GM23338 (cell line): Measurements from ENCODE around the gene PPP1R7.

ENCODE experiments used
- CREB1 ChIP-seq: fragments of 250-450 bp; sonication (Bioruptor Pico); IDR thresholded peaks from 2 replicates; pipeline ENCODE4 v1.5.0; 2020; ENCODE audit warnings: low read depth, mild to moderate bottlenecking, moderate library complexity
- CTCF ChIP-seq, 2 experiments: fragments of 200-600 bp in 1 of 2; sonication (generic) in 1 of 2; conservative IDR thresholded peaks; 2 replicates each; pipeline versions ENCODE4 v1.5.1 to v1.6.1; 2016 to 2017; ENCODE audit warnings: antibody characterized with exemption in 2 of 2, low read depth in 2 of 2, mild to moderate bottlenecking in 2 of 2, moderate library complexity in 1 of 2
- ETS1 ChIP-seq: IDR thresholded peaks from 2 replicates; pipeline ENCODE4 v1.6.1; 2016; ENCODE audit warnings: antibody characterized with exemption
- EZH2 ChIP-seq: fragments of 200-600 bp; sonication (generic); IDR thresholded peaks from one replicate; pipeline ENCODE4 v1.8.0; 2017; ENCODE audit warnings: antibody characterized with exemption, mild to moderate bottlenecking, low read depth; ENCODE audit not compliant: unreplicated experiment
- EZH2phosphoT487 ChIP-seq: fragments of 200-600 bp; sonication (generic); IDR thresholded peaks from one replicate; pipeline ENCODE4 v1.8.1; 2018; ENCODE audit warnings: antibody characterized with exemption; ENCODE audit not compliant: unreplicated experiment
- JUNB ChIP-seq: IDR thresholded peaks from one replicate; pipeline ENCODE4 v1.6.1; 2016; ENCODE audit warnings: antibody characterized with exemption; ENCODE audit not compliant: unreplicated experiment
- NANOG ChIP-seq: IDR thresholded peaks from 2 replicates; pipeline ENCODE4 v1.6.1; 2016; ENCODE audit warnings: antibody characterized with exemption, borderline replicate concordance
- POLR2AphosphoS5 ChIP-seq: IDR thresholded peaks from 2 replicates; pipeline ENCODE4 v1.6.1; 2016; ENCODE audit warnings: antibody characterized with exemption, low read depth
- REST ChIP-seq: IDR thresholded peaks from one replicate; pipeline ENCODE4 v1.6.1; 2018; ENCODE audit warnings: antibody characterized with exemption; ENCODE audit not compliant: unreplicated experiment
- ZNF331 ChIP-seq: fragments of 250-450 bp; sonication (Bioruptor Pico); IDR thresholded peaks from 2 replicates; pipeline ENCODE4 v1.5.0; 2020; ENCODE audit warnings: low read depth, mild to moderate bottlenecking, moderate library complexity

- no peak for TF ChIP-seq EZH2phosphoT487
- no peak for TF ChIP-seq CTCF (conservative IDR thresholded peaks at IDR 0.05; ENCODE audit: low read depth in 2 of 2)
- TF ChIP-seq CREB1 (CRISPR knock-in tag), result no peak
- TF ChIP-seq POLR2AphosphoS5, result no peak
- no peak for TF ChIP-seq EZH2
- no peak for TF ChIP-seq REST
- no peak for TF ChIP-seq NANOG
- no peak for TF ChIP-seq JUNB
- TF ChIP-seq ZNF331 (CRISPR knock-in tag), result no peak
- TF ChIP-seq ETS1, result no peak
These were observed 35.4 kb upstream of the PPP1R7 start for GRCh38 chr2:241114836-241115235.
